B cell (primary cell): ENCODE results near the gene PUS10.

ENCODE experiments used
- CTCF ChIP-seq: fragments of 200-600 bp; IDR thresholded peaks from one replicate; pipeline ENCODE4 v1.8.0; 2022; ENCODE audit warnings: antibody characterized with exemption, mild to moderate bottlenecking
- EZH2 ChIP-seq: IDR thresholded peaks from 2 replicates; pipeline ENCODE4 v1.6.1; 2012; ENCODE audit warnings: borderline replicate concordance, low read depth, mild to moderate bottlenecking, moderate library complexity, low read length; ENCODE audit not compliant: insufficient read depth, poor library complexity, severe bottlenecking

GRCh38 chr2:60973705-60974104 is 44.4 kb downstream of the PUS10 start:
- TF ChIP-seq CTCF (no peak), EZH2 (no peak)
